WTC11 (cell line): ENCODE results near the gene UQCC2.

ENCODE experiments used
- CTCF ChIP-seq: fragments of 200-600 bp; IDR thresholded peaks from 2 replicates; pipeline ENCODE4 v1.8.0; 2022; ENCODE audit warnings: antibody characterized with exemption
- ELF4 ChIP-seq: sonication (generic); formaldehyde crosslinking; IDR thresholded peaks from 2 replicates; pipeline ENCODE4 v1.8.1; 2022; ENCODE audit warnings: low read depth, mild to moderate bottlenecking, moderate library complexity, missing genetic modification reagents
- MXD4 ChIP-seq: fragments of 250-450 bp; sonication (Bioruptor Pico); IDR thresholded peaks from 2 replicates; pipeline ENCODE4 v1.8.0; 2021; ENCODE audit warnings: mild to moderate bottlenecking, moderate library complexity, borderline replicate concordance
- TF ChIP-seq, protein P1 (sequence below): sonication (generic); formaldehyde crosslinking; IDR thresholded peaks from 2 replicates; pipeline ENCODE4 v1.8.1; 2023; ENCODE audit warnings: mild to moderate bottlenecking, moderate library complexity, missing genetic modification reagents
- TF ChIP-seq, protein P2 (sequence below): sonication (generic); formaldehyde crosslinking; IDR thresholded peaks from 2 replicates; pipeline ENCODE4 v1.8.0; 2022; ENCODE audit warnings: mild to moderate bottlenecking, missing genetic modification reagents
- TF ChIP-seq, protein P3 (sequence below): sonication (generic); formaldehyde crosslinking; IDR thresholded peaks from 2 replicates; pipeline ENCODE4 v1.8.0; 2022; ENCODE audit warnings: missing genetic modification reagents

GRCh38 chr6:33725891-33726673, 14.6 kb upstream of the UQCC2 start:
- no peak for TF ChIP-seq CTCF
- TF ChIP-seq, protein P1, sequence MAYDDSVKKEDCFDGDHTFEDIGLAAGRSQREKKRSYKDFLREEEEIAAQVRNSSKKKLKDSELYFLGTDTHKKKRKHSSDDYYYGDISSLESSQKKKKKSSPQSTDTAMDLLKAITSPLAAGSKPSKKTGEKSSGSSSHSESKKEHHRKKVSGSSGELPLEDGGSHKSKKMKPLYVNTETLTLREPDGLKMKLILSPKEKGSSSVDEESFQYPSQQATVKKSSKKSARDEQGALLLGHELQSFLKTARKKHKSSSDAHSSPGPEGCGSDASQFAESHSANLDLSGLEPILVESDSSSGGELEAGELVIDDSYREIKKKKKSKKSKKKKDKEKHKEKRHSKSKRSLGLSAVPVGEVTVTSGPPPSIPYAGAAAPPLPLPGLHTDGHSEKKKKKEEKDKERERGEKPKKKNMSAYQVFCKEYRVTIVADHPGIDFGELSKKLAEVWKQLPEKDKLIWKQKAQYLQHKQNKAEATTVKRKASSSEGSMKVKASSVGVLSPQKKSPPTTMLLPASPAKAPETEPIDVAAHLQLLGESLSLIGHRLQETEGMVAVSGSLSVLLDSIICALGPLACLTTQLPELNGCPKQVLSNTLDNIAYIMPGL (CRISPR knock-in tag): no peak
- no peak for TF ChIP-seq MXD4 (CRISPR knock-in tag)
- TF ChIP-seq, protein P2, sequence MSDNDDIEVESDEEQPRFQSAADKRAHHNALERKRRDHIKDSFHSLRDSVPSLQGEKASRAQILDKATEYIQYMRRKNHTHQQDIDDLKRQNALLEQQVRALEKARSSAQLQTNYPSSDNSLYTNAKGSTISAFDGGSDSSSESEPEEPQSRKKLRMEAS: no peak
- TF ChIP-seq, protein P3, sequence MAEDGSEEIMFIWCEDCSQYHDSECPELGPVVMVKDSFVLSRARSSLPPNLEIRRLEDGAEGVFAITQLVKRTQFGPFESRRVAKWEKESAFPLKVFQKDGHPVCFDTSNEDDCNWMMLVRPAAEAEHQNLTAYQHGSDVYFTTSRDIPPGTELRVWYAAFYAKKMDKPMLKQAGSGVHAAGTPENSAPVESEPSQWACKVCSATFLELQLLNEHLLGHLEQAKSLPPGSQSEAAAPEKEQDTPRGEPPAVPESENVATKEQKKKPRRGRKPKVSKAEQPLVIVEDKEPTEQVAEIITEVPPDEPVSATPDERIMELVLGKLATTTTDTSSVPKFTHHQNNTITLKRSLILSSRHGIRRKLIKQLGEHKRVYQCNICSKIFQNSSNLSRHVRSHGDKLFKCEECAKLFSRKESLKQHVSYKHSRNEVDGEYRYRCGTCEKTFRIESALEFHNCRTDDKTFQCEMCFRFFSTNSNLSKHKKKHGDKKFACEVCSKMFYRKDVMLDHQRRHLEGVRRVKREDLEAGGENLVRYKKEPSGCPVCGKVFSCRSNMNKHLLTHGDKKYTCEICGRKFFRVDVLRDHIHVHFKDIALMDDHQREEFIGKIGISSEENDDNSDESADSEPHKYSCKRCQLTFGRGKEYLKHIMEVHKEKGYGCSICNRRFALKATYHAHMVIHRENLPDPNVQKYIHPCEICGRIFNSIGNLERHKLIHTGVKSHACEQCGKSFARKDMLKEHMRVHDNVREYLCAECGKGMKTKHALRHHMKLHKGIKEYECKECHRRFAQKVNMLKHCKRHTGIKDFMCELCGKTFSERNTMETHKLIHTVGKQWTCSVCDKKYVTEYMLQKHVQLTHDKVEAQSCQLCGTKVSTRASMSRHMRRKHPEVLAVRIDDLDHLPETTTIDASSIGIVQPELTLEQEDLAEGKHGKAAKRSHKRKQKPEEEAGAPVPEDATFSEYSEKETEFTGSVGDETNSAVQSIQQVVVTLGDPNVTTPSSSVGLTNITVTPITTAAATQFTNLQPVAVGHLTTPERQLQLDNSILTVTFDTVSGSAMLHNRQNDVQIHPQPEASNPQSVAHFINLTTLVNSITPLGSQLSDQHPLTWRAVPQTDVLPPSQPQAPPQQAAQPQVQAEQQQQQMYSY: no peak
- TF ChIP-seq ELF4: no peak
